Measurements from ENCODE around the gene USP15.

DNA sequence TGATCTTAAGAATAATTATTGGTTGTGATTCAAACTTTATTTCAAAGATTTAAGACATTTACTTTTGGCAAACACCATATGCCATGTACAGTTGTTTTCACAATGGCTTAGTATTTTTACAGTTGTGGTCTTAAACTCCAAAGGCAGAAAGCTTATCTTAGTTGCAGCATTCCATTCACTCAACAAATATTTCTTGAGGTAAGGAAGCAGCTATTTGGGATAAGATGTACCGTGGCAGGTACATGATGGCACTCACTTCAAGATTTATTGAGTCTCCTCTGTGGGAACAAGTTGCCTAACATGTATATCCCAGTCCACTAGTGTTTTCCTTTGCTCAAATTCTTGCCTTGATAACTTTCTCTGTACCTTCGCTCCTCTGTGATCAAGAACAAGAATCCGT is 198.4 kb downstream of the USP15 start:
- TF ChIP-seq, protein P1, sequence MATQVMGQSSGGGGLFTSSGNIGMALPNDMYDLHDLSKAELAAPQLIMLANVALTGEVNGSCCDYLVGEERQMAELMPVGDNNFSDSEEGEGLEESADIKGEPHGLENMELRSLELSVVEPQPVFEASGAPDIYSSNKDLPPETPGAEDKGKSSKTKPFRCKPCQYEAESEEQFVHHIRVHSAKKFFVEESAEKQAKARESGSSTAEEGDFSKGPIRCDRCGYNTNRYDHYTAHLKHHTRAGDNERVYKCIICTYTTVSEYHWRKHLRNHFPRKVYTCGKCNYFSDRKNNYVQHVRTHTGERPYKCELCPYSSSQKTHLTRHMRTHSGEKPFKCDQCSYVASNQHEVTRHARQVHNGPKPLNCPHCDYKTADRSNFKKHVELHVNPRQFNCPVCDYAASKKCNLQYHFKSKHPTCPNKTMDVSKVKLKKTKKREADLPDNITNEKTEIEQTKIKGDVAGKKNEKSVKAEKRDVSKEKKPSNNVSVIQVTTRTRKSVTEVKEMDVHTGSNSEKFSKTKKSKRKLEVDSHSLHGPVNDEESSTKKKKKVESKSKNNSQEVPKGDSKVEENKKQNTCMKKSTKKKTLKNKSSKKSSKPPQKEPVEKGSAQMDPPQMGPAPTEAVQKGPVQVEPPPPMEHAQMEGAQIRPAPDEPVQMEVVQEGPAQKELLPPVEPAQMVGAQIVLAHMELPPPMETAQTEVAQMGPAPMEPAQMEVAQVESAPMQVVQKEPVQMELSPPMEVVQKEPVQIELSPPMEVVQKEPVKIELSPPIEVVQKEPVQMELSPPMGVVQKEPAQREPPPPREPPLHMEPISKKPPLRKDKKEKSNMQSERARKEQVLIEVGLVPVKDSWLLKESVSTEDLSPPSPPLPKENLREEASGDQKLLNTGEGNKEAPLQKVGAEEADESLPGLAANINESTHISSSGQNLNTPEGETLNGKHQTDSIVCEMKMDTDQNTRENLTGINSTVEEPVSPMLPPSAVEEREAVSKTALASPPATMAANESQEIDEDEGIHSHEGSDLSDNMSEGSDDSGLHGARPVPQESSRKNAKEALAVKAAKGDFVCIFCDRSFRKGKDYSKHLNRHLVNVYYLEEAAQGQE (IDR thresholded peaks at IDR 0.05; ENCODE audit: insufficient read depth in 1 of 2, low read depth in 2 of 2, low read length in 2 of 2): no peak
- TF ChIP-seq POLR2AphosphoS5 (IDR thresholded peaks at IDR 0.05; ENCODE audit: low read depth, low read length): no peak
- TF ChIP-seq TAF1 (IDR thresholded peaks at IDR 0.05; ENCODE audit: borderline replicate concordance, insufficient read depth, low read length): no peak
- no peak for TF ChIP-seq SIN3A (IDR thresholded peaks at IDR 0.05; ENCODE audit: borderline replicate concordance, insufficient read depth, low read length)

Measured in PFSK-1 (cell line).